Measurements from ENCODE around the gene NRXN3. TPM values are rescaled to one million over a fixed set of nuclear protein-coding genes. Genes with fewer than 3 reads are reported as not detected.

NRXN3 gene
- total RNA-seq, 1 donor: 2.5 TPM

- TF ChIP-seq, protein P1, sequence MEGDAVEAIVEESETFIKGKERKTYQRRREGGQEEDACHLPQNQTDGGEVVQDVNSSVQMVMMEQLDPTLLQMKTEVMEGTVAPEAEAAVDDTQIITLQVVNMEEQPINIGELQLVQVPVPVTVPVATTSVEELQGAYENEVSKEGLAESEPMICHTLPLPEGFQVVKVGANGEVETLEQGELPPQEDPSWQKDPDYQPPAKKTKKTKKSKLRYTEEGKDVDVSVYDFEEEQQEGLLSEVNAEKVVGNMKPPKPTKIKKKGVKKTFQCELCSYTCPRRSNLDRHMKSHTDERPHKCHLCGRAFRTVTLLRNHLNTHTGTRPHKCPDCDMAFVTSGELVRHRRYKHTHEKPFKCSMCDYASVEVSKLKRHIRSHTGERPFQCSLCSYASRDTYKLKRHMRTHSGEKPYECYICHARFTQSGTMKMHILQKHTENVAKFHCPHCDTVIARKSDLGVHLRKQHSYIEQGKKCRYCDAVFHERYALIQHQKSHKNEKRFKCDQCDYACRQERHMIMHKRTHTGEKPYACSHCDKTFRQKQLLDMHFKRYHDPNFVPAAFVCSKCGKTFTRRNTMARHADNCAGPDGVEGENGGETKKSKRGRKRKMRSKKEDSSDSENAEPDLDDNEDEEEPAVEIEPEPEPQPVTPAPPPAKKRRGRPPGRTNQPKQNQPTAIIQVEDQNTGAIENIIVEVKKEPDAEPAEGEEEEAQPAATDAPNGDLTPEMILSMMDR (IDR thresholded peaks at IDR 0.05; ENCODE audit: extremely low read depth, low read depth, low read length): no peak
- H3K79me2 ChIP-seq (ENCODE audit: insufficient read depth, low read length): no peaks in the 10 kb centered on the region
- DNase-seq (ENCODE audit: insufficient read length, low spot score, missing footprints): no peak
- no peak overlapping the region for H3K4me3 ChIP-seq (ENCODE audit: insufficient read depth, low read length)
- H3K36me3 ChIP-seq (ENCODE audit: insufficient read depth, low read length): no peaks in the 10 kb centered on the region
- no peaks in the 10 kb centered on the region for H3K27me3 ChIP-seq (ENCODE audit: insufficient read depth, low read length)
- H3K4me1 ChIP-seq (ENCODE audit: insufficient read depth, low read length): peaks cover 17% of the 10 kb centered on the region
- H3K4me2 ChIP-seq (ENCODE audit: insufficient read depth, low read length): peak overlapping the region; percentile 57
- H3K27ac ChIP-seq (ENCODE audit: low read depth, low read length): peak overlapping the region; percentile 73
- no peak overlapping the region for H2AFZ ChIP-seq (ENCODE audit: low read length)
- no peaks in the 10 kb centered on the region for H3K9me3 ChIP-seq (ENCODE audit: low read depth, low read length)
- no peaks in the 10 kb centered on the region for H4K20me1 ChIP-seq (ENCODE audit: insufficient read depth, low read length)
Measured at GRCh38 chr14:79514700-79515099, 1344.5 kb downstream of the NRXN3 start.

DNA sequence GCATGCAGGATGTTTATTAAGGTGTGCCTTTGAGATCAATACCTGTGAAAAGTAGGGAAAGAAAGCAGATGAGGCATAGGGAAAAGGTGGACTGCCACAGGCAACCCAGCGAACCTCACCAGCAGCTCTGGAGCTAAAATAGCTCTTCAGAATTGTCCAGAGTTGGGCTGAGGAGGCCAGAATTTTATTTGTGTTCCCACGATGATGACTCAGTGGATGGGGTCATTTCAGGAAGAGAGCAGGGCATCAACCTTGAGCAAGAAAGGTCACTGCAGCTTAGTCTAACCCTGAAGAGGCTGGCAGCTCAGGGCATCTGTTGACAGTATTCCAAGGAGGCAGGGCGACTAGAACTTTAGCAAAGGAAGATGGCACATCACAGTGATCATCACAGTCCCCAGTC, 1345.0 kb downstream of the NRXN3 start:
- no peak for DNase-seq (ENCODE audit: insufficient read length, low spot score, missing footprints)
- Histone ChIP-seq H3K4me3 (ENCODE audit: insufficient read depth, low read length) (no peak overlapping the region), H3K4me2 (ENCODE audit: insufficient read depth, low read length) (peak overlapping the region; percentile 57), H3K27me3 (ENCODE audit: insufficient read depth, low read length) (no peaks in the 10 kb centered on the region), H3K4me1 (ENCODE audit: insufficient read depth, low read length) (peaks cover 16% of the 10 kb centered on the region), H3K79me2 (ENCODE audit: insufficient read depth, low read length) (no peaks in the 10 kb centered on the region), H2AFZ (ENCODE audit: low read length) (no peak overlapping the region), H4K20me1 (ENCODE audit: insufficient read depth, low read length) (no peaks in the 10 kb centered on the region), H3K36me3 (ENCODE audit: insufficient read depth, low read length) (no peaks in the 10 kb centered on the region), H3K27ac (ENCODE audit: low read depth, low read length) (peak overlapping the region; percentile 73), H3K9me3 (ENCODE audit: low read depth, low read length) (no peaks in the 10 kb centered on the region)
- TF ChIP-seq, protein P1 (IDR thresholded peaks at IDR 0.05; ENCODE audit: extremely low read depth, low read depth, low read length): no peak

GRCh38 chr14:79516009-79516408, 1345.8 kb downstream of the NRXN3 start:
- no peaks in the 10 kb centered on the region for H3K27me3 ChIP-seq (ENCODE audit: insufficient read depth, low read length)
- no peaks in the 10 kb centered on the region for H3K9me3 ChIP-seq (ENCODE audit: low read depth, low read length)
- DNase-seq (ENCODE audit: insufficient read length, low spot score, missing footprints): no peak
- no peaks in the 10 kb centered on the region for H4K20me1 ChIP-seq (ENCODE audit: insufficient read depth, low read length)
- peaks cover 12% of the 10 kb centered on the region for H3K4me1 ChIP-seq (ENCODE audit: insufficient read depth, low read length)
- TF ChIP-seq, protein P1 (IDR thresholded peaks at IDR 0.05; ENCODE audit: extremely low read depth, low read depth, low read length): no peak
- H3K36me3 ChIP-seq (ENCODE audit: insufficient read depth, low read length): no peaks in the 10 kb centered on the region
- no peak overlapping the region for H3K27ac ChIP-seq (ENCODE audit: low read depth, low read length)
- H2AFZ ChIP-seq (ENCODE audit: low read length): no peak overlapping the region
- H3K79me2 ChIP-seq (ENCODE audit: insufficient read depth, low read length): no peaks in the 10 kb centered on the region
- no peak overlapping the region for H3K4me2 ChIP-seq (ENCODE audit: insufficient read depth, low read length)
- H3K4me3 ChIP-seq (ENCODE audit: insufficient read depth, low read length): no peak overlapping the region

- no peaks in the 10 kb centered on the region for H3K27me3 ChIP-seq (ENCODE audit: insufficient read depth, low read length)
- no peaks in the 10 kb centered on the region for H3K36me3 ChIP-seq (ENCODE audit: insufficient read depth, low read length)
- H3K27ac ChIP-seq (ENCODE audit: low read depth, low read length): no peak overlapping the region
- H2AFZ ChIP-seq (ENCODE audit: low read length): no peak overlapping the region
- TF ChIP-seq, protein P1 (IDR thresholded peaks at IDR 0.05; ENCODE audit: extremely low read depth, low read depth, low read length): no peak
- no peaks in the 10 kb centered on the region for H3K9me3 ChIP-seq (ENCODE audit: low read depth, low read length)
- no peak overlapping the region for H3K4me3 ChIP-seq (ENCODE audit: insufficient read depth, low read length)
- no peaks in the 10 kb centered on the region for H3K79me2 ChIP-seq (ENCODE audit: insufficient read depth, low read length)
- DNase-seq (ENCODE audit: insufficient read length, low spot score, missing footprints): no peak
- H3K4me1 ChIP-seq (ENCODE audit: insufficient read depth, low read length): no peaks in the 10 kb centered on the region
- no peak overlapping the region for H3K4me2 ChIP-seq (ENCODE audit: insufficient read depth, low read length)
- no peaks in the 10 kb centered on the region for H4K20me1 ChIP-seq (ENCODE audit: insufficient read depth, low read length)
Measured at GRCh38 chr14:79525416-79525815, 1355.2 kb downstream of the NRXN3 start.

Data from osteoblast (primary cell).